ENCODE results near the gene GDF2. TPM values are rescaled to one million over a fixed set of nuclear protein-coding genes. Genes with fewer than 3 reads are reported as not detected.

The GDF2 gene
- total RNA-seq, 1 donor from 2014 or later, result not detected

DNA sequence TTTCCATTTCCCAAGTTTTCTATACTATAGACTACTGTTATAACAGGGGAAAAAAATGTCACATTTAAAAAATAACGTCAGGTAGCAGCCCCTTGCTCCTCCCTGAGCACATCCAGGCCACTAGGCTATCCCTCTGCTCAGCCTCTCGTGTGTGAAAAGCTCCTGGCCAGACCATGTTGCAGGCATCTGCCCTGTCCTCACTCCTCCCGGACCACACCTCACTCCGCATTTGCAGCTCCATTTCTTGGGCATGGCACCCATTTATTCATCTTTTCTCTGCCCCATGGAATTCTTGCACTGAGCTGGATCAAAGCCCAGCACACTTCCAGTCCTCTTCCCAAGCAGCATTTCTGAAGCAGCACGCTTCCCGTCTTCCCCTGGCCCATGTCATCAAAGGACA lies 1.4 kb upstream of the GDF2 start:
- Mint-ChIP-seq H3K4me1 (ENCODE audit: unreplicated experiment) (no peaks in the 10 kb centered on the region), H3K27me3 (ENCODE audit: unreplicated experiment) (peaks cover 30% of the 10 kb centered on the region), H3K27ac (ENCODE audit: unreplicated experiment) (no peak overlapping the region), H3K4me3 (ENCODE audit: unreplicated experiment) (no peak overlapping the region), H3K36me3 (ENCODE audit: unreplicated experiment) (no peaks in the 10 kb centered on the region), H3K9me3 (ENCODE audit: unreplicated experiment) (no peaks in the 10 kb centered on the region)
- no peak for DNase-seq (ENCODE audit: extremely low spot score, unreplicated experiment)
- TF ChIP-seq CTCF (IDR thresholded peaks at IDR 0.05), result no peak

DNA sequence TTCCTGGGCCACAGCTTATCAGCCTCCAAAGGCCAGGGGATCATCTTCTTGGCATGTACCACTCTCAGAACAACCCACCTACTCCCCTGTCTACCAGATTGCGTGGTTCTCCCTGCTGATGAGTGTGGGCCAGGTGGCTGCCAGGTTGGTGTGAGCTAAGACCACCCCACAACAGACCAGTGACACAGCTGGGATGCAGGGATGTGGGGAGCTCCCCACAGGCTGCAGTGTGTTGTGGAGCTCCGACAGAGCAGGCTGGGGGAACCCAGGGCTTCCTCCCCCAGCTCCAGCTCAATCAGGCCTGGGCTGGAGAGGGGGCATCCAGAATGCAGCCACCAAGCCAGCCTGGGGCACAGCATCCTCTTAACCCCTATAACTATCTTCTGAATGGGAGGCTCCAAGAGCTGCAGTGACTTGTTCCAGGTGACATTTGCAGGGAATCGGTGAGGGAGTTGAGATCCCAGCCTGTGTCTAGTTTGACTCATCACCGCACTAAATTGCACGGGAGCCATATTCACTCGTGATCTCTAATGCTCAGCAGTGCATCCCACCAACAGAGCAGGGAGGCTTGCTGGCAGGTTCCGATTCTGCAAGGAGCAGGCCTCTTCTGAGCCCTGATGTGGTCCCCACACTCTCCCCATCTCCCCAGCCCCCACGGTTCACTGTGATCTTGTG lies 596 bp upstream of the GDF2 start:
- H3K27ac Mint-ChIP-seq (ENCODE audit: unreplicated experiment), result no peak overlapping the region
- H3K27me3 Mint-ChIP-seq (ENCODE audit: unreplicated experiment), result peaks cover 30% of the 10 kb centered on the region
- no peaks in the 10 kb centered on the region for H3K4me1 Mint-ChIP-seq (ENCODE audit: unreplicated experiment)
- no peak for TF ChIP-seq CTCF (IDR thresholded peaks at IDR 0.05)
- no peaks in the 10 kb centered on the region for H3K36me3 Mint-ChIP-seq (ENCODE audit: unreplicated experiment)
- DNase-seq (ENCODE audit: extremely low spot score, unreplicated experiment), result no peak
- H3K4me3 Mint-ChIP-seq (ENCODE audit: unreplicated experiment), result no peak overlapping the region
- H3K9me3 Mint-ChIP-seq (ENCODE audit: unreplicated experiment), result no peaks in the 10 kb centered on the region

DNA sequence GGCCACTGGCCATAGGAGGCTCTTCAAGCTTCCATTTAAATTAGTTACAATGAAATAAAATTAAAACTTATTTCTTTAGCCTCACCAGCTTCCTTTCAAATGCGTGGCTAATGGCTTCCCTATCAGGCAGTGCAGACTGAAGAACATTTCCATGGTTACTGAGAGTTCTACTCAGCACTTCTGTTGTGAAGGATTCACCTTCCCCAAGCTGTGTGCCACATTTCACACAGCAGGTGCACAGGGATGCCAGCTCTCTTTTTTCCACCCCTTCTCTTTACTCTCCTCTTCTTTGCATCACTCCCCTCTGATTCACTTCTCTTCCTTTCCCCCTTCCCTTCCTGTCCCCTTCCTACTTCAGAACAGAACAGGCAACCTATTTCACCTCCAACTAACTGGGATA lies 833 bp downstream of the GDF2 start:
- no peak overlapping the region for H3K4me3 Mint-ChIP-seq (ENCODE audit: unreplicated experiment)
- no peaks in the 10 kb centered on the region for H3K36me3 Mint-ChIP-seq (ENCODE audit: unreplicated experiment)
- no peak for DNase-seq (ENCODE audit: extremely low spot score, unreplicated experiment)
- H3K4me1 Mint-ChIP-seq (ENCODE audit: unreplicated experiment), result no peaks in the 10 kb centered on the region
- no peaks in the 10 kb centered on the region for H3K9me3 Mint-ChIP-seq (ENCODE audit: unreplicated experiment)
- H3K27me3 Mint-ChIP-seq (ENCODE audit: unreplicated experiment), result peaks cover 30% of the 10 kb centered on the region
- TF ChIP-seq CTCF (IDR thresholded peaks at IDR 0.05), result no peak
- H3K27ac Mint-ChIP-seq (ENCODE audit: unreplicated experiment), result no peak overlapping the region

GRCh38 chr10:47323636-47324296 lies 1.5 kb downstream of the GDF2 start:
- no peak for DNase-seq (ENCODE audit: extremely low spot score, unreplicated experiment)
- no peak overlapping the region for H3K4me3 Mint-ChIP-seq (ENCODE audit: unreplicated experiment)
- H3K36me3 Mint-ChIP-seq (ENCODE audit: unreplicated experiment), result no peaks in the 10 kb centered on the region

More at GRCh38 chr10:47323636-47324296, 1.5 kb downstream of the GDF2 start:
- H3K9me3 Mint-ChIP-seq (ENCODE audit: unreplicated experiment), result no peaks in the 10 kb centered on the region
- no peaks in the 10 kb centered on the region for H3K4me1 Mint-ChIP-seq (ENCODE audit: unreplicated experiment)
- H3K27ac Mint-ChIP-seq (ENCODE audit: unreplicated experiment), result no peak overlapping the region
- H3K27me3 Mint-ChIP-seq (ENCODE audit: unreplicated experiment), result peaks cover 30% of the 10 kb centered on the region
- TF ChIP-seq CTCF (IDR thresholded peaks at IDR 0.05), result no peak
